Immature natural killer cell (primary cell): ENCODE data around the gene ZNF808. TPM values are rescaled to one million over a fixed set of nuclear protein-coding genes. Genes with fewer than 3 reads are reported as not detected.
"Not testable (repeated sequence)": the region's sequence is repeated elsewhere in the genome, so short reads cannot be mapped to it uniquely, and the experiment has no call there.

Experiments
- DNase-seq, 3 donors: peaks; one replicate each; pipeline ENCODE4 v3.0.0; 2022; ENCODE audit warnings: mixed read lengths in 1 of 3
- H3K27ac Mint-ChIP-seq, 6 donors: one replicate each; pipeline ENCODE4 v1.8.0; 2020; ENCODE audit warnings: mixed read lengths in 6 of 6, mild to moderate bottlenecking in 5 of 6, inconsistent platforms in 4 of 6, moderate library complexity in 3 of 6
- H3K27me3 Mint-ChIP-seq, 3 donors: one replicate each; pipeline ENCODE4 v1.8.0; 2020 to 2021; ENCODE audit warnings: low read depth in 3 of 3, mild to moderate bottlenecking in 3 of 3, mixed read lengths in 3 of 3, moderate library complexity in 3 of 3, inconsistent platforms in 1 of 3
- H3K36me3 Mint-ChIP-seq, 3 donors: one replicate each; pipeline ENCODE4 v1.8.0; 2020; ENCODE audit warnings: mixed read lengths in 3 of 3, inconsistent platforms in 2 of 3, mild to moderate bottlenecking in 2 of 3
- H3K4me1 Mint-ChIP-seq, 2 donors: one replicate each; pipeline ENCODE4 v1.8.0; 2020; ENCODE audit warnings: inconsistent platforms in 2 of 2, mild to moderate bottlenecking in 2 of 2, mixed read lengths in 2 of 2, moderate library complexity in 1 of 2
- H3K4me3 Mint-ChIP-seq, 5 donors: one replicate each; pipeline ENCODE4 v1.8.0; 2020; ENCODE audit warnings: mild to moderate bottlenecking in 5 of 5, mixed read lengths in 5 of 5, inconsistent platforms in 3 of 5, moderate library complexity in 3 of 5
- H3K9me3 Mint-ChIP-seq, 6 donors: one replicate each; pipeline ENCODE4 v1.8.0; 2020; ENCODE audit warnings: mild to moderate bottlenecking in 6 of 6, mixed read lengths in 6 of 6, inconsistent platforms in 4 of 6, moderate library complexity in 3 of 6
- polyA plus RNA-seq, 3 donors: library from polyadenylated mRNA; unstranded; fragments of 300-500 nt; fragmentation: Illumina TruSeq; gene quantifications; one replicate each; pipeline ENCODE4 v1.2.3, GENCODE V29; 2021

Gene ZNF808
- polyA plus RNA-seq, 3 donors from 2014 or later, result 12.4 to 16.6 TPM; not detected in 1

GRCh38 chr19:52542541-52542940 lies 15.1 kb downstream of the ZNF808 start:
- H3K27me3 Mint-ChIP-seq, result not testable (repeated sequence)
- Mint-ChIP-seq H3K36me3 (peaks cover 35 to 57% (median 55%) of the 10 kb centered on the region in 3 donors), H3K4me1 (peaks cover 57 to 69% of the 10 kb centered on the region in 2 donors), H3K9me3 (peaks cover 2 to 15% (median 9%) of the 10 kb centered on the region in 6 donors), H3K4me3 (peak overlapping the region; percentile 74 to 85 (median 82)), H3K27ac (peak overlapping the region; percentile 85 to 96 (median 92))
- DNase-seq, result peak in 2 of 3 donors; percentile 19 to 22

GRCh38 chr19:52542984-52543664 lies 15.7 kb downstream of the ZNF808 start:
- peak overlapping the region; percentile 74 to 85 (median 82) for H3K4me3 Mint-ChIP-seq
- H3K4me1 Mint-ChIP-seq, result peaks cover 54 to 65% of the 10 kb centered on the region in 2 donors
- peaks cover 0 to 1% (median 1%) of the 10 kb centered on the region in 3 donors for H3K27me3 Mint-ChIP-seq
- H3K36me3 Mint-ChIP-seq, result peaks cover 41 to 62% (median 61%) of the 10 kb centered on the region in 3 donors
- DNase-seq, result peak; percentile 74 to 77 (median 77)
- peaks cover 3 to 16% (median 10%) of the 10 kb centered on the region in 6 donors for H3K9me3 Mint-ChIP-seq
- H3K27ac Mint-ChIP-seq, result peak overlapping the region; percentile 85 to 96 (median 92)

- Mint-ChIP-seq H3K9me3 (peaks cover 38 to 90% (median 84%) of the 10 kb centered on the region in 6 donors), H3K27me3 (peaks cover 2 to 3% (median 3%) of the 10 kb centered on the region in 3 donors), H3K27ac (no peak overlapping the region), H3K36me3 (peaks cover 61 to 85% (median 81%) of the 10 kb centered on the region in 3 donors), H3K4me3 (no peak overlapping the region), H3K4me1 (peaks cover 3 to 8% of the 10 kb centered on the region in 2 donors)
- no peak for DNase-seq
Measured at GRCh38 chr19:52554216-52554971, 26.9 kb downstream of the ZNF808 start.

GRCh38 chr19:52557231-52557995 lies 29.9 kb downstream of the ZNF808 start:
- Mint-ChIP-seq H3K27ac (no peak overlapping the region), H3K36me3 (peaks cover 70 to 83% (median 82%) of the 10 kb centered on the region in 3 donors), H3K4me3 (no peak overlapping the region), H3K27me3 (peaks cover 2 to 3% (median 3%) of the 10 kb centered on the region in 3 donors), H3K4me1 (no peaks in the 10 kb centered on the region), H3K9me3 (peaks cover 42 to 93% (median 90%) of the 10 kb centered on the region in 6 donors)
- no peak for DNase-seq

GRCh38 chr19:52558732-52559445 lies 31.4 kb downstream of the ZNF808 start:
- not testable (repeated sequence) for DNase-seq, H3K4me1 Mint-ChIP-seq, H3K27ac Mint-ChIP-seq, H3K4me3 Mint-ChIP-seq, H3K27me3 Mint-ChIP-seq
- Mint-ChIP-seq H3K9me3 (peaks cover 45 to 93% (median 89%) of the 10 kb centered on the region in 6 donors), H3K36me3 (peaks cover 64 to 82% (median 80%) of the 10 kb centered on the region in 3 donors)

- H3K27me3 Mint-ChIP-seq, H3K4me3 Mint-ChIP-seq, H3K4me1 Mint-ChIP-seq, H3K27ac Mint-ChIP-seq, DNase-seq: not testable (repeated sequence)
- peaks cover 38 to 92% (median 82%) of the 10 kb centered on the region in 6 donors for H3K9me3 Mint-ChIP-seq
- peaks cover 55 to 72% (median 72%) of the 10 kb centered on the region in 3 donors for H3K36me3 Mint-ChIP-seq
Measured at GRCh38 chr19:52561611-52562010, 34.1 kb downstream of the ZNF808 start.

- peaks cover 30 to 40% (median 39%) of the 10 kb centered on the region in 3 donors for H3K36me3 Mint-ChIP-seq
- H3K27ac Mint-ChIP-seq, result no peak overlapping the region
- peaks cover 15 to 22% of the 10 kb centered on the region in 2 donors for H3K4me1 Mint-ChIP-seq
- peaks cover 29 to 56% (median 48%) of the 10 kb centered on the region in 6 donors for H3K9me3 Mint-ChIP-seq
- H3K27me3 Mint-ChIP-seq, result peaks cover 0 to 8% (median 5%) of the 10 kb centered on the region in 3 donors
- no peak for DNase-seq
- no peak overlapping the region for H3K4me3 Mint-ChIP-seq
Measured at GRCh38 chr19:52566121-52566520, 38.7 kb downstream of the ZNF808 start.

GRCh38 chr19:52566588-52566987 lies 39.1 kb downstream of the ZNF808 start:
- Mint-ChIP-seq H3K27ac (no peak overlapping the region), H3K36me3 (peaks cover 31 to 41% (median 36%) of the 10 kb centered on the region in 3 donors), H3K4me3 (no peak overlapping the region), H3K9me3 (peaks cover 25 to 51% (median 43%) of the 10 kb centered on the region in 6 donors), H3K27me3 (peaks cover 0 to 8% (median 5%) of the 10 kb centered on the region in 3 donors), H3K4me1 (peaks cover 20 to 26% of the 10 kb centered on the region in 2 donors)
- no peak for DNase-seq

- Mint-ChIP-seq H3K4me3 (no peak overlapping the region), H3K4me1 (peaks cover 32 to 39% of the 10 kb centered on the region in 2 donors), H3K9me3 (peaks cover 14 to 38% (median 30%) of the 10 kb centered on the region in 6 donors), H3K27ac (no peak overlapping the region), H3K36me3 (peaks cover 29 to 36% (median 36%) of the 10 kb centered on the region in 3 donors), H3K27me3 (peaks cover 0 to 9% (median 5%) of the 10 kb centered on the region in 3 donors)
- no peak for DNase-seq
Measured at GRCh38 chr19:52567921-52568320, 40.5 kb downstream of the ZNF808 start.

- Mint-ChIP-seq H3K27ac (peak overlapping the region; percentile 89 to 97 (median 94)), H3K9me3 (peaks cover 8 to 21% (median 15%) of the 10 kb centered on the region in 6 donors), H3K4me3 (peak overlapping the region; percentile 89 to 96 (median 95)), H3K36me3 (peaks cover 33 to 36% (median 35%) of the 10 kb centered on the region in 3 donors), H3K4me1 (peaks cover 36 to 53% of the 10 kb centered on the region in 2 donors)
- H3K27me3 Mint-ChIP-seq, DNase-seq: not testable (repeated sequence)
Measured at GRCh38 chr19:52569638-52569999, 42.2 kb downstream of the ZNF808 start.

- Mint-ChIP-seq H3K9me3 (peaks cover 7 to 18% (median 12%) of the 10 kb centered on the region in 6 donors), H3K36me3 (peaks cover 33 to 40% (median 40%) of the 10 kb centered on the region in 3 donors), H3K4me3 (peak within 1 kb of the TSS; percentile 89 to 96 (median 95)), H3K27ac (peak within 1 kb of the TSS; percentile 89 to 97 (median 94)), H3K4me1 (peaks cover 36 to 54% of the 10 kb centered on the region in 2 donors), H3K27me3 (peaks cover 0 to 10% (median 5%) of the 10 kb centered on the region in 3 donors)
- DNase-seq, result peak; percentile 96
Measured at GRCh38 chr19:52570000-52570861, 42.8 kb downstream of the ZNF808 start, which contains the start of gene ZNF701. Gene ZNF701, plus strand, starts transcription at chr19:52570287. Its CDS starts 3,861 bp downstream, at chr19:52574148.
